Measurements from ENCODE around the gene TMEM223.
A peak's percentile ranks its signal among the peaks of the same experiment; 100 is the strongest.
"Not testable (repeated sequence)": the region's sequence is repeated elsewhere in the genome, so short reads cannot be mapped to it uniquely, and the experiment has no call there.

Gene TMEM223, protein sequence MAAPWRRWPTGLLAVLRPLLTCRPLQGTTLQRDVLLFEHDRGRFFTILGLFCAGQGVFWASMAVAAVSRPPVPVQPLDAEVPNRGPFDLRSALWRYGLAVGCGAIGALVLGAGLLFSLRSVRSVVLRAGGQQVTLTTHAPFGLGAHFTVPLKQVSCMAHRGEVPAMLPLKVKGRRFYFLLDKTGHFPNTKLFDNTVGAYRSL

DNA sequence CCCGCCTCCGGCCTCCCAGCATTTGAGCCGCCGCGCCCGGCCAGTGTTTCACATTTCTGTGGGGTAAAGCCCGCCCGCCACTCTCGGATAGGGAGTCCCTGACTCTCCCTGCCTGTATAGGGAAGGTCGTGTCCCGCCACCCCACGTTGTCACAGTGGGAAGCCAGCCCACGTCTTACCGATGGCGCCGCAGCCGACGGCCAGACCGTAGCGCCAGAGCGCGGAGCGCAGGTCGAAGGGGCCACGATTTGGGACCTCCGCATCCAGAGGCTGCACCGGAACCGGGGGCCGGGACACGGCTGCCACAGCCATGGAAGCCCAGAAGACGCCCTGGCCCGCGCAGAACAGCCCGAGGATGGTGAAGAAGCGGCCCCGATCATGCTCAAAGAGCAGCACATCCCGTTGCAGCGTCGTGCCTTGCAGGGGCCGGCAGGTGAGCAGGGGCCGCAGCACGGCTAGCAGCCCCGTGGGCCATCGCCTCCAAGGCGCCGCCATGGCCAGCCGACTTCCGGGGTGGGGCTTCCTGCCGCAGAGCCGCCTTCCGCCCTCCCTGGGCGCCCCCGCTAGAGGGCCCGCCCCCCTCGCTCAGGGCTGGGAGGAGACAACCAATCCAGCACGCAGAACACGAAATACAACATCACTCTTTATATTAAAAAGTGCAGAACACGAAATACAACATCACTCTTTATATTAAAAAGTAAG is at the start of gene TMEM223:
TSS of gene TMEM223 (minus strand) at position 506 of the 701 bp plus-strand sequence. CDS start at position 494, 12 bp downstream.
- CTCF ChIA-PET = interaction anchor here (1.1 to 2.9 kb wide), 2 partner anchors 9 to 44 kb away, joined by 3 to 15 read pairs; no protein-coding TSS in a partner anchor

DNA sequence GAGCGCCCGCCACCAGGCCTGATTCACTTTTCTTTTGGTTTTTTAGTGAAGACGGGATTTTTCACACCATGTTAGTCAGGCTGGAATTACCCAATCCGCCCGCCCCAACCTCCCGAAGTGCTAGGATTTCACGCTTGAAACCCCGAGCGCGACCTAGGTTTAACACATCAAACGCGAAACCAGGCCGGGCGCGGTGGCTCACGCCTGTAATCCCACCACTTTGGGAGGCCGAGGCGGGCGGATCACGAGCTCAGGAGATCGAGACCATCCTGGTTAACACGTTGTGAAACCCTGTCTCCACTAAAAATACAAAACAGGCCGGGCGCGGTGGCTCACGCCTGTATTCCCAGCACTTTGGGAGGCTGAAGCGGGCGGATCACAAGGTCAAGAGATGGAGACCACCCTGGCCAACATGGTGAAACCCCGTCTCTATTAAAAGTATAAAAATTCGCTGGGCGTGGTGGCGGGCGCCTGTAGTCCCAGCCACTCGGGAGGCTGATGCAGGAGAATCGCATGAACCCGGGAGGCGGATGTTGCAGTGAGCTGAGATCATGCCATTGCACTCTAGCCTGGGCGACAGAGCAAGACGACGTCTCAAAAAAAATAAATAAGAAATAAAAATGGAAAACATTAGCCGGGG is 49.0 kb upstream of the TMEM223 start:
- ChIA-PET POLR2A (interaction anchor here (0.6 to 3.4 kb wide), 52 partner anchors 9 to 1094 kb away, joined by 3 to 236 read pairs (median 6); partner anchors contain the start of genes B3GAT3, C11orf98, CSKMT and EEF1G), CTCF (interaction anchor here (1.0 to 2.6 kb wide), 4 partner anchors 13 to 175 kb away, joined by 3 to 17 read pairs (median 5); partner anchors contain the start of genes CSKMT and TMEM179B)
- not testable (repeated sequence) for DNase-seq (ENCODE audit: extremely low spot score)

More for the DNA sequence above, at the start of gene TMEM223:
- peak; percentile 93 for DNase-seq (ENCODE audit: extremely low spot score)
- POLR2A ChIA-PET = interaction anchor here (1.3 to 4.3 kb wide), 2 partner anchors 10 to 14 kb away, joined by 4 to 28 read pairs; no protein-coding TSS in a partner anchor
- TF ChIP-seq, protein P1, sequence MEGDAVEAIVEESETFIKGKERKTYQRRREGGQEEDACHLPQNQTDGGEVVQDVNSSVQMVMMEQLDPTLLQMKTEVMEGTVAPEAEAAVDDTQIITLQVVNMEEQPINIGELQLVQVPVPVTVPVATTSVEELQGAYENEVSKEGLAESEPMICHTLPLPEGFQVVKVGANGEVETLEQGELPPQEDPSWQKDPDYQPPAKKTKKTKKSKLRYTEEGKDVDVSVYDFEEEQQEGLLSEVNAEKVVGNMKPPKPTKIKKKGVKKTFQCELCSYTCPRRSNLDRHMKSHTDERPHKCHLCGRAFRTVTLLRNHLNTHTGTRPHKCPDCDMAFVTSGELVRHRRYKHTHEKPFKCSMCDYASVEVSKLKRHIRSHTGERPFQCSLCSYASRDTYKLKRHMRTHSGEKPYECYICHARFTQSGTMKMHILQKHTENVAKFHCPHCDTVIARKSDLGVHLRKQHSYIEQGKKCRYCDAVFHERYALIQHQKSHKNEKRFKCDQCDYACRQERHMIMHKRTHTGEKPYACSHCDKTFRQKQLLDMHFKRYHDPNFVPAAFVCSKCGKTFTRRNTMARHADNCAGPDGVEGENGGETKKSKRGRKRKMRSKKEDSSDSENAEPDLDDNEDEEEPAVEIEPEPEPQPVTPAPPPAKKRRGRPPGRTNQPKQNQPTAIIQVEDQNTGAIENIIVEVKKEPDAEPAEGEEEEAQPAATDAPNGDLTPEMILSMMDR (IDR thresholded peaks at IDR 0.05; ENCODE audit: control extremely low read depth, extremely low read depth, low read depth, missing control alignments) = no peak

DNA sequence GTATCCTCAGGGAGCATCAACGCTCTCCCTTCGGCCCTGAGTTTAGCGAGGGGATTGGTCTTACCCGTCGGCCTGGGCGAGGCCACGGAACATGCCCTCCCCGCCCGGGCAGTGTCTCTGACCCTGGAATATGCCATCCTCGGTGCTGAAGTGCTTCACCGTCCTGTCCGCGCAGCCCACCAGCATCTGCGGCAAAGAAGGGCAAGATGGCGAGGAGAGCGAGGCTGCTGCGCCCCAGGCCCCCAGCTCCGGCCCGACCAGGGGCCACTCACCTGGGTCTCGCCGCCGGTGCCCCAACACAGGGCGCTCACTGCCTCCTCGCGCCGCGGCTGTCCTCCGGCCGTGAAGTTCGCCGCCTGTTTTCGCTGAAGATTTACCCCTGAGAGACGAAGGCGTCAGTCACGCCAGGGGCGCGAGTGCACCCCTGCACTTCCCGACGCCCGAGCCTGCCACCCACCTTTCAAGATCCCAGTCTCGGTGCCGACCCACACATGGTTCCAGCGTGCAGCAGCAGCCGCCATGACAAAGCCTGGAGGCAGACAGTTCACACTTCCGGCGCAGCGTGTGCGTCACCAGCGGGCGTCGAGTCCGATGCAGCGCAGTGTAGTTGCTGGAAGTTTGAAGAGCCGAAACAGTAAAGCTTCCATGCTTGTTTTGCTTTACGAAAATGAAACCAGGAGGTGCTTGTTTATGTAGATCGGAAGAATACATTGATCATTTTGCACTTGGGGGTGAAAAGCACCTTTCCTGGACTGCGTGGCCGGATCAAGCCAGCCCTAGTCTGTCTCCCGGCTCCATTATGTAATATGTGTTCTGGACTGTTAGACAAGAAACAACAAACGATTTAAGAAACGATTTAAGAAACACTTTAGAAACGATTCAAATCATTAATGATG is 47.5 kb upstream of the TMEM223 start, which contains the start of gene WDR74:
TSS of gene WDR74 (minus strand) at position 541 of the 896 bp plus-strand sequence. CDS start at position 521, 20 bp downstream.
- DNase-seq (ENCODE audit: extremely low spot score) = peak; percentile 90
- CTCF ChIA-PET = interaction anchor here (0.6 to 2.6 kb wide), 3 partner anchors 14 to 52 kb away, joined by 3 to 17 read pairs (median 3); partner anchors contain the start of gene TMEM179B
- POLR2A ChIA-PET = interaction anchor here (0.6 to 3.4 kb wide), 17 partner anchors 7 to 1050 kb away, joined by 3 to 236 read pairs (median 13); partner anchors contain the start of genes C11orf98, CSKMT, GNG3 and HNRNPUL2
- TF ChIP-seq, protein P1 (IDR thresholded peaks at IDR 0.05; ENCODE audit: control extremely low read depth, extremely low read depth, low read depth, missing control alignments) = no peak

DNA sequence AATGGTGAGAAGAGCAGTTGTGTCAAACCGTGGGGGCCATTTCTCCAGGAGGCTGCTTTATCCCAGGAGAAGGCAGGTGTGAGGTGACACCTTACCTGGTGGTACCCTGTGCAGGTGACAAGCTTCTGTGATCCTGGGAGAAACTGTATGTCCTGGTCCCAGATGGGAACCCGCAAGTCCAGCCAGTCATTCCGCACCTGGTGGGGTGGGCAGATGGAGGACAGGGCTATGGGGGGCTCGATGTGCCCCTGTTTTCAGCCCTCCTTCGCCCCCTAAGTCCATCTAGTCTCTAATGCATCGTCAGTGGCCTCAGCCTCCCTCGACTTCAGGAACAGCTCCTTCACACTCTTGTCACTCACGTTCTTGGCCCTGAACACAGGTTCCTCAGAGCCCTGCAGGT is 43.5 kb upstream of the TMEM223 start:
- TF ChIP-seq, protein P1 (IDR thresholded peaks at IDR 0.05; ENCODE audit: control extremely low read depth, extremely low read depth, low read depth, missing control alignments) = no peak
- no peak for DNase-seq (ENCODE audit: extremely low spot score)
- ChIA-PET POLR2A (no interaction called here), CTCF (interaction anchor here (0.8 to 0.9 kb wide), 2 partner anchors 9 to 43 kb away, joined by 3 to 4 read pairs; no protein-coding TSS in a partner anchor)

DNA sequence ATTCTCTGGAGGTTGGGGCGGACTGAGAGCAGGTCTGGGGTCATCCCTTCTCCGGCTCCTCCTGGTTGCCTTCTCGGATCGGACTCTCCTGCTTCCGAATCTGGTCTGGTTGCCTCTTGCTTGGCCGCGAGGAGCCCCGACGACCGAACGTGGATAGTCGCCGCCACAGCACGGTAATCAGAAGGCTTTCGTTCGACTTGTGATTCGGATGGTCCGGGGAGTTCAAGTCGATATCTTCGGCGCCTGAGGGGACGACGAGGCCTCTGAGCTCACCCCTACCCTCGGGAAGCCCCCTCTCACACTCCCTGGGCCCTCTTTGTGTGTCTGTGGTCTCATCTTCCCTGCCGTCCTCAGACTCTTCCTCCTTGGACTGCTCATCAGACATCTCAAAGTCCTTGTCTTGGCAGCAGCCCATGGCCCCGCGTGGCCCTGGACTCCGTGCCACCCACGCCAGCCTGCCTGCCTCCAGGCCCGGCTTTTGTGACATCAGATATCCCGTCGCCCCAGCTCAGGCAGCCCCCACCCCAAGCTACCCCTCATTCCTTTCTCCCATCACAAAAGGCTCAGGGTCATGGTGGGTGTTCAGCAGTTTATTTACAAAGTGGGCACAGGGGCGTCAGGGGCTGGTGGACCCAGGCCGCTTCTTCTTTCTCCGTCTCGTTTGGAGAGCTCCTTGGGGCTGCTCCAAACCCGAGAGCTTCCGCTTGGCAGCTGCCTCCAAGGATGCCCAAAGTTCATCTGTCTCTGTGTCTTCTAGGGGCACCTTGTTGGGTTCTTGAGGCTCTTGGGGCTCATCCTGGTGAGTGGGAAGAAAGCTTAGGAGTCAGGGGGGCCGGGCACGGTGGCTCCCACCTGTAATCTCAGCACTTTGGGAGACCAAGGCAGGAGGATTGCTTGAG is 40.8 kb upstream of the TMEM223 start, which contains the start of gene TEX54:
TSS of gene TEX54 (minus strand) at position 506 of the 899 bp plus-strand sequence.
- CTCF ChIA-PET = interaction anchor here (0.7 to 2.0 kb wide), 6 partner anchors 8 to 46 kb away, joined by 3 to 8 read pairs (median 4); partner anchors contain the start of gene NXF1

More for the DNA sequence above, 40.8 kb upstream of the TMEM223 start, which contains the start of gene TEX54:
- TF ChIP-seq, protein P1 (IDR thresholded peaks at IDR 0.05; ENCODE audit: control extremely low read depth, extremely low read depth, low read depth, missing control alignments) = no peak
- no peak for DNase-seq (ENCODE audit: extremely low spot score)
- POLR2A ChIA-PET = interaction anchor here (0.6 to 2.4 kb wide), 16 partner anchors 8 to 1372 kb away, joined by 3 to 67 read pairs (median 8); partner anchors contain the start of genes NXF1, POLR2G, TMEM179B and ZBTB3

All from GM10248 (cell line).